ENCODE results near the gene RGS10.

The RGS10 gene

GRCh38 chr10:119481781-119482426 is 60.6 kb downstream of the RGS10 start:
- Histone ChIP-seq H3K9me2 (replicated peaks; ENCODE audit: low read depth, low read length) (no peaks in the 10 kb centered on the region), H3K9me3 (ENCODE audit: insufficient read depth, low read depth, low read length) (no peaks in the 10 kb centered on the region), H2AFZ (ENCODE audit: low read length) (no peak overlapping the region), H3K36me3 (ENCODE audit: insufficient read depth, low read length) (no peaks in the 10 kb centered on the region), H3K4me1 (ENCODE audit: insufficient read depth, low read length, poor library complexity, severe bottlenecking) (peaks cover 21% of the 10 kb centered on the region), H3K4me3 (ENCODE audit: low read length, poor library complexity, severe bottlenecking) (no peak overlapping the region), H3K27me3 (ENCODE audit: insufficient read depth, low read length, poor library complexity, severe bottlenecking) (no peaks in the 10 kb centered on the region), H4K20me1 (ENCODE audit: insufficient read depth, low read length, poor library complexity, severe bottlenecking) (no peaks in the 10 kb centered on the region), H3F3A (ENCODE audit: low read depth) (no peaks in the 10 kb centered on the region), H3K79me2 (ENCODE audit: insufficient read depth, low read length) (no peaks in the 10 kb centered on the region), H3K4me2 (ENCODE audit: low read depth, low read length, poor library complexity, severe bottlenecking) (no peak overlapping the region), H3K9ac (ENCODE audit: low read depth, low read length, poor library complexity, severe bottlenecking) (no peak overlapping the region)
- TF ChIP-seq EZH2phosphoT487 (IDR thresholded peaks at IDR 0.05; ENCODE audit: borderline replicate concordance) = no peak
- no peak for TF ChIP-seq CTCF (conservative IDR thresholded peaks at IDR 0.05; ENCODE audit: low read length)

DNA sequence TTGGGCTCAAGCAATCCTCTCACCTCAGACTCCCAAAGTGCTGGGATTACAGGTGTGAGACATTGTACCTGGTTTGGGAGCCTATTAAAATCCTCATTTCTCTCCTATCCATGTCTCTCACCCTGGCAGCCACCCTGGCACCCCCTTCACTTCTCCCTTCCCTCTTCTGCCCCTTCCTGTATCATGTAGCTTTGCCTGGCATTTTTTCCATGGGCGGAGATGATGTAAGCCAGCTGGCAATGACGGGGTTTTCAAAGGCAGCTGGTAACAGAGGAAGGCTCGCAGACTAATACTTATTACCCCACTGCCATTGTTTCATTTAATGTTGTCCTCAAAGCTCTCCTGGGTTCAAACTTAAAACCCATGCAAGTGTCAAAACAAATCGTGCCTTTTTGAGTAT is 61.9 kb downstream of the RGS10 start:
- Histone ChIP-seq H2AFZ (ENCODE audit: low read length) (no peak overlapping the region), H3K27me3 (ENCODE audit: insufficient read depth, low read length, poor library complexity, severe bottlenecking) (no peaks in the 10 kb centered on the region), H3K9me3 (ENCODE audit: insufficient read depth, low read depth, low read length) (no peaks in the 10 kb centered on the region), H3K4me3 (ENCODE audit: low read length, poor library complexity, severe bottlenecking) (no peak overlapping the region), H3K9me2 (replicated peaks; ENCODE audit: low read depth, low read length) (no peaks in the 10 kb centered on the region), H3K4me1 (ENCODE audit: insufficient read depth, low read length, poor library complexity, severe bottlenecking) (peaks cover 21% of the 10 kb centered on the region), H3F3A (ENCODE audit: low read depth) (no peaks in the 10 kb centered on the region), H3K4me2 (ENCODE audit: low read depth, low read length, poor library complexity, severe bottlenecking) (no peak overlapping the region), H3K9ac (ENCODE audit: low read depth, low read length, poor library complexity, severe bottlenecking) (no peak overlapping the region), H3K79me2 (ENCODE audit: insufficient read depth, low read length) (no peaks in the 10 kb centered on the region), H4K20me1 (ENCODE audit: insufficient read depth, low read length, poor library complexity, severe bottlenecking) (no peaks in the 10 kb centered on the region), H3K36me3 (ENCODE audit: insufficient read depth, low read length) (no peaks in the 10 kb centered on the region)
- TF ChIP-seq CTCF (conservative IDR thresholded peaks at IDR 0.05; ENCODE audit: low read length) = no peak
- no peak for TF ChIP-seq EZH2phosphoT487 (IDR thresholded peaks at IDR 0.05; ENCODE audit: borderline replicate concordance)

GRCh38 chr10:119479532-119479931 is 63.0 kb downstream of the RGS10 start:
- H3K4me1 ChIP-seq (ENCODE audit: insufficient read depth, low read length, poor library complexity, severe bottlenecking) = peaks cover 21% of the 10 kb centered on the region
- no peak overlapping the region for H3K4me3 ChIP-seq (ENCODE audit: low read length, poor library complexity, severe bottlenecking)
- H2AFZ ChIP-seq (ENCODE audit: low read length) = no peak overlapping the region
- no peaks in the 10 kb centered on the region for H3K9me2 ChIP-seq (replicated peaks; ENCODE audit: low read depth, low read length)
- no peaks in the 10 kb centered on the region for H3F3A ChIP-seq (ENCODE audit: low read depth)
- no peaks in the 10 kb centered on the region for H4K20me1 ChIP-seq (ENCODE audit: insufficient read depth, low read length, poor library complexity, severe bottlenecking)
- H3K9ac ChIP-seq (ENCODE audit: low read depth, low read length, poor library complexity, severe bottlenecking) = no peak overlapping the region
- no peaks in the 10 kb centered on the region for H3K79me2 ChIP-seq (ENCODE audit: insufficient read depth, low read length)
- H3K4me2 ChIP-seq (ENCODE audit: low read depth, low read length, poor library complexity, severe bottlenecking) = no peak overlapping the region
- TF ChIP-seq CTCF (conservative IDR thresholded peaks at IDR 0.05; ENCODE audit: low read length) (no peak), EZH2phosphoT487 (IDR thresholded peaks at IDR 0.05; ENCODE audit: borderline replicate concordance) (no peak)
- no peaks in the 10 kb centered on the region for H3K27me3 ChIP-seq (ENCODE audit: insufficient read depth, low read length, poor library complexity, severe bottlenecking)
- no peaks in the 10 kb centered on the region for H3K36me3 ChIP-seq (ENCODE audit: insufficient read depth, low read length)
- no peaks in the 10 kb centered on the region for H3K9me3 ChIP-seq (ENCODE audit: insufficient read depth, low read depth, low read length)
